Mesothelial cell of epicardium (in vitro differentiated cells): ENCODE measurements around the gene BBS7. TPM values are rescaled to one million over a fixed set of nuclear protein-coding genes. Genes with fewer than 3 reads are reported as not detected.

Source experiments
- DNase-seq, 2 experiments: peaks; one replicate each; pipeline ENCODE4 v3.0.0; 2021; ENCODE audit warnings: low spot score in 2 of 2; ENCODE audit not compliant: unreplicated experiment in 2 of 2
- H3K27ac Mint-ChIP-seq: 2 replicates; pipeline ENCODE4 v1.8.0; 2021; ENCODE audit warnings: mixed read lengths
- H3K27me3 Mint-ChIP-seq: 2 replicates; pipeline ENCODE4 v1.8.0; 2021; ENCODE audit warnings: low read depth, mixed read lengths
- H3K36me3 Mint-ChIP-seq: 2 replicates; pipeline ENCODE4 v1.8.0; 2021; ENCODE audit warnings: mixed read lengths
- H3K4me1 Mint-ChIP-seq: 2 replicates; pipeline ENCODE4 v1.8.0; 2021; ENCODE audit warnings: mixed read lengths
- H3K4me3 Mint-ChIP-seq: 2 replicates; pipeline ENCODE4 v1.8.0; 2021; ENCODE audit warnings: mild to moderate bottlenecking, moderate library complexity, mixed read lengths
- H3K9me3 Mint-ChIP-seq: 2 replicates; pipeline ENCODE4 v1.8.0; 2021; ENCODE audit warnings: mixed read lengths
- CTCF ChIP-seq: fragments of 200-600 bp; sonication (generic); IDR thresholded peaks from one replicate; pipeline ENCODE4 v1.5.0; 2021; ENCODE audit warnings: antibody characterized with exemption; ENCODE audit not compliant: unreplicated experiment
- total RNA-seq: library from RNA; stranded (reverse); gene quantifications from 3 replicates; pipeline ENCODE4 v1.2.1, GENCODE V29; 2021

The BBS7 gene
- total RNA-seq, 1 donor from 2014 or later: 21.2 TPM

GRCh38 chr4:121778991-121779628 is 91.2 kb downstream of the BBS7 start:
- TF ChIP-seq CTCF: no peak
- peaks cover 60% of the 10 kb centered on the region for H3K27me3 Mint-ChIP-seq
- no peak overlapping the region for H3K27ac Mint-ChIP-seq
- peaks cover 8% of the 10 kb centered on the region for H3K9me3 Mint-ChIP-seq
- no peaks in the 10 kb centered on the region for H3K36me3 Mint-ChIP-seq
- no peak for DNase-seq
- no peak overlapping the region for H3K4me3 Mint-ChIP-seq
- no peaks in the 10 kb centered on the region for H3K4me1 Mint-ChIP-seq

GRCh38 chr4:121777625-121778024 is 92.6 kb downstream of the BBS7 start:
- H3K27me3 Mint-ChIP-seq: peaks cover 62% of the 10 kb centered on the region
- H3K36me3 Mint-ChIP-seq: no peaks in the 10 kb centered on the region
- DNase-seq: no peak
- H3K9me3 Mint-ChIP-seq: no peaks in the 10 kb centered on the region
- no peak overlapping the region for H3K27ac Mint-ChIP-seq
- TF ChIP-seq CTCF: no peak
- H3K4me3 Mint-ChIP-seq: no peak overlapping the region
- H3K4me1 Mint-ChIP-seq: no peaks in the 10 kb centered on the region

- Mint-ChIP-seq H3K4me3 (no peak overlapping the region), H3K27me3 (peaks cover 66% of the 10 kb centered on the region), H3K4me1 (no peaks in the 10 kb centered on the region), H3K9me3 (no peaks in the 10 kb centered on the region), H3K27ac (no peak overlapping the region), H3K36me3 (no peaks in the 10 kb centered on the region)
- no peak for DNase-seq
- no peak for TF ChIP-seq CTCF
These were observed 93.5 kb downstream of the BBS7 start for GRCh38 chr4:121776610-121777401.

Other genes starting within 250 kb of the BBS7 start
- gene ANXA5, start 173.5 kb downstream of the BBS7 start, total RNA-seq: 125 to 137 TPM (median 130 TPM) in 3 replicates
- not detected in 3 replicates for gene SMIM43, start 105.3 kb downstream of the BBS7 start, total RNA-seq
- 29.8 to 33.5 TPM (median 30.0 TPM) in 3 replicates for gene EXOSC9, start 69.2 kb downstream of the BBS7 start, total RNA-seq
- 17.5 to 18.7 TPM (median 18.6 TPM) in 3 replicates for gene CCNA2, start 46.6 kb downstream of the BBS7 start, total RNA-seq
- gene TRPC3, start 81.6 kb upstream of the BBS7 start, total RNA-seq: 0.18 to 0.34 TPM (median 0.29 TPM) in 3 replicates